ENCODE data around the gene PHLDA2.
"Not testable (repeated sequence)": the region's sequence is repeated elsewhere in the genome, so short reads cannot be mapped to it uniquely, and the experiment has no call there.

PHLDA2 gene

DNA sequence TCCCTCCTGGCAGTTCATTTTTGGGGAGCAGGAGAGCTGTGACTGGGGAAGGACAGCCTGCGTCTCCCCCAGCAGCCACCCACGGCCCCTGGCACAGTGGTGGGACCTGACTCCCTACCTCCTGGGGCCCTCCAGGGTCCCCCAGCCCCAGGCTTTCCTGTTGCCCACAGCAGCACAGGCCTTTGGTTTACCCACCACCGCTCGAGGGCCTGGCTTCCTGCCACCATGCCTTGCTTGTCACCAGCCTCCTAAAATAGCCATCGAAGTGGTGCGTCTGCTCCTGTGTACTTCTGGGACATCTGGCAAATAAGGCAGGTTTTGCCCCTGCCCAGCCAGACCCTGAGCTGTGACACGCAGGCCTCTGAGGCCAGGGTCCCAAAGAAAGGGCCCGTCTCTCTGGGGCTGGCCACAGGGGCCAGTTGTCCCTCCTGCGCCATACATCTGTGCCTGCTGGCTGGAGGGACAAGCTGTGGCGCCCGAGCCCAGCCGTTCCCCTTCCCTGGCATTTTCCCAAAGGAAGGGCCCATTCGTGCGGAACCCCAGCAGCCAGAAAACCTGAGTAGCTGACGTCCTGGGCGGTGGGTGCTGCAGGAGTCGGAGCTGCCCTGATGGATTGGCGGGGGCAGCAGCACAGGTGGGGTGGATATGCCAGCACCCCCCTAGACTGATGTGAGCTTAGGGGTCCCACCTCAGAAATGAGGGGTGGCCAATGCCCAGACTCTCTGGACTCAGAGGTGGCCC is 14.6 kb downstream of the PHLDA2 start:
- no peak for DNase-seq (ENCODE audit: low spot score)

DNA sequence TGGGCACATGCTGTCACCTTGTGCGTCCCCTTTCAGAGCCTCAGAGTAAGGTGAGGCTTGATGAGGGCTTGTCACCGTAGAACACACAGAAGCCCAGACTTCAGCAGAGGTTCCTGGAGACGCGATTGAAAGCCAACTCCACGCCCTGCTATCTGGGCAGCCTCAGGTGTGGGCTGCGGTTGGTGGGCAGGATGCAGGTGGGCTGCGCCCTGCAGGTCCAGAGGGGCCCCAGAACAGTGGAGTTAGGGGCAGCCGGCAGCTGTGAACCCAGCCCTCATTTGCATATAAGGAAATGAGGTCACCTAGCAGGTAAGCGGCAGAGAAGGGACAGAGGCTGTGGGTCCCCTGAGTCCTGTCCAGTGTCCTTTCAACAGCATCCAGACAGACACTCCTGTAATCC is 15.4 kb downstream of the PHLDA2 start:
- no peak for DNase-seq (ENCODE audit: low spot score)

DNA sequence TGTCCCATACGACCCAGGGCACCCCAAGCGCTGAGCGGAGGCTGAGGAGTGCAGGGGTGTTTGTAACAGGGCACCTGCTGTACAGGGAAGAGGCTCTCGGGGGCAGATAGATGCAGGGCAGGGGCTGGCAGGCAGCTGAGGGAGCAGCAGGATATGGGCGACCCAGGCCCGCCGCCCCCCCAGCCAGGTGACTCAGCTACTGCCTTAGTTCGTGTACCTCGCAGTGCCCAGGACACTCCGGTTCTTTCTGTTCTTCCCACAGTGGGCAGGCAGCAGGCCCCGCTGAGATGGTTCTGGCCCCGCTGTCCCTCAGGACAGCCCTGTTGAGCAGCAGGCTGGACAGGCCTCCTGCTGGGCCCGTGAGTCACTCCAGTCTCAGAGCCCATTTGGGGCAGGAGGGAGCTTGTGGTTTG is 16.2 kb downstream of the PHLDA2 start:
- peak; percentile 58 for DNase-seq (ENCODE audit: low spot score)

DNA sequence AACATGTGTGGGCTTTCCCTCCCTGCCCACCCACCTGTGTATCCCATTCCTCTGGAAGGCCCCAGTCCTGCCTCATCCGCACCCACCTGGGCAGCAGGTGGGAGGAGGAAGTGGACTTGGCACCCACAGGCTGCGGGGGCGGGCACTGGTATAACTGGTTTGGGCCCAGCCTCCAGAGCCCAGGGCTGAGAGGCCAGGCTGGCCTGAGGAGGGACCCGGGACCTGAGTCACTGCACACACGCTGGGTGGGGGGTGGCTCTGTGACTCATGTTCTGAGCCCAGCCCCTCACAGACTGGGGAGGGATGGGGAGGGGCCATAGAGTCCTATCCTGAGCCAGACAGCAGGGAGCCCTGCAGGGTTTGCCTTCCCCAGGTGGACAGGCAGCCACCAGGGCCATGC is 16.7 kb downstream of the PHLDA2 start:
- DNase-seq (ENCODE audit: low spot score) = peak; percentile 86

DNA sequence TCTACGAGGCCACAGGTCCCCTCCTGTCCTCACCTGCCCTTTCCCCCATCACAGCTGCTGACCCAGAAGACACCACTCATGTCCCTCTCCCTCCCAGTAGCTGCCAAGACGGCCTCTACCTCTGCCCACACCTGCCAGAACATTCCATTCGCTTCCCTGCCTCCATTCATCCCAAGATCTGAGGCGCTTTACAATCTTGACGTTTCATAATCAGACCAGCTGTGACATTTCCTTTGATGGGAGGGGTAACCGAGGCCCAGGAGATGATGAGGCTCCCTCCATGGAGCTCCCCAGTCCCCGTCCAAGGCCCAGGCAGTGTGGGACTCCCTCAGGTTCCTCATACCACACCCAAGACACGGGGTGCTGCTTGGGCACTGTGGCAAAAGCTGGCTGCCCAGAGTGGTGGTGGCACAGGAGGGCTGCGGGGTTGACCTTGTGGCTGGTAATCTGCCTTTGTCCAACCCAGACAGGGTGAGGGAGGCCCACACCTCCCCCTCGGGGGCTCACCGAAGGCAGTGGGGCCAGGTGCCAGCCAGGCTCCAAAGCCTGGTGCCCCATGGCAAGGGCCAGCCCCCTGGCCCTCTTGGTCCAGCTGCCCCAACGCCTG is 17.3 kb downstream of the PHLDA2 start:
- no peak for DNase-seq (ENCODE audit: low spot score)

DNA sequence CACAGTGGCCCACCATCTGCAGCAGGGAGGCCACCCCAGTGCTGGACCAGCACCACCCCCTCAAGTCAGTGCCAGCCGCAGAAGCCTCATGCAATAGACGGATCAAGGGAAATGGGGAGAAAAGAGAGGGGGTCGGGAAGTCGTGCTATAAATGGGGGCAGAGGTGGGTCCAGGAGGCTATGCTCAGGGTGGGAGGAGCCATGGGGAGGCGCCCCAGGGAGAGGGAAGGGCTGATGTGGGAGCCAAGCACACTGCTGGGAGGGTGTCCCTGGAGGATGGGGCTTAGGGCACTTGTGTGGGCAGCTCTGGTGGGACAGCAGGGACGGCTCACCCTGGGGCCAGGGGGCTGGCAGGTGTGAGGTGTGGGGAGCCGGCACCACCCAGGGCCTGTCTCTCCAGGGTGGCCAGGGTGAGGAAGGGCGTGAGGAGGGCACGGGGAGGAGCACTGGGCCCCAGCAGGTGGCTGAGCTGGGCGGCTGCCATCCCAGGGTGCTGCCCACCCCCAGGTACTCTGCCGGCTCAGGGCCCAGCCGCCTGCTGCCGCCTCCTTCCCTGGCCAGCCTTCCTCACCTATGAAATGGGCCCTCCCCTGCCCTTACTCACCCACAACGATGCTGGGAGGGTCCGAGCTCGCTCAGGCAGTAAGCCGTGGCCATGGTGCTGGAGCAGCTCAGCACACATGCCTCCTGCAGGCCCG is 18.0 kb downstream of the PHLDA2 start:
- no peak for DNase-seq (ENCODE audit: low spot score)

DNA sequence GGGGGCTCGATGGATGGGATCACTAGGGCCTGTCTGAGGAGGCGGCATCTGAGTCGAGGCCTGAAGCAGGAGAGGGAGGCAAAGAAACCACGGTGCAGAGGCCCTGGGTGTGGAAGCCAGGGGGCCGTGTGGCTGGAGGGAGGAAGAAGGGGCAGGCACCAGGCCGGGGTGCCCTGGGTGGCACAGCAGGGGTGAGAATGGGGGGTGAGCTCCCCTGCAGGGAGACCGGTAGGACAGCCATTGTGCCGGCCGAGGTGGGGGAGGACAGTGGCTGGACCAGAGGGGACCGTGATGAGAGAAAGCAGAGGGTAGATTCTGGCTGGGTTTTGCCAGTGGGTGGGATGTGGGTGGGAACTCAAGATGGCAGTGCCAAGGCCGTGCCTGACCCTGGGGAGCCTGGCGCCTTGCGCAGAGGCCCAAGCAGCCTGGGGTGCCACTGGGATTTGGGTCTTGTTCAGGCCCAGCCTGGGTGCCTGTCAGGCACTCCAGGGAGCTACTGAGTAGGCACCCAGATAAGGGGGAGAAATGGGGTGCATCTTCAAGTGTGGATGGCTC is 18.7 kb downstream of the PHLDA2 start:
- no peak for DNase-seq (ENCODE audit: low spot score)

DNA sequence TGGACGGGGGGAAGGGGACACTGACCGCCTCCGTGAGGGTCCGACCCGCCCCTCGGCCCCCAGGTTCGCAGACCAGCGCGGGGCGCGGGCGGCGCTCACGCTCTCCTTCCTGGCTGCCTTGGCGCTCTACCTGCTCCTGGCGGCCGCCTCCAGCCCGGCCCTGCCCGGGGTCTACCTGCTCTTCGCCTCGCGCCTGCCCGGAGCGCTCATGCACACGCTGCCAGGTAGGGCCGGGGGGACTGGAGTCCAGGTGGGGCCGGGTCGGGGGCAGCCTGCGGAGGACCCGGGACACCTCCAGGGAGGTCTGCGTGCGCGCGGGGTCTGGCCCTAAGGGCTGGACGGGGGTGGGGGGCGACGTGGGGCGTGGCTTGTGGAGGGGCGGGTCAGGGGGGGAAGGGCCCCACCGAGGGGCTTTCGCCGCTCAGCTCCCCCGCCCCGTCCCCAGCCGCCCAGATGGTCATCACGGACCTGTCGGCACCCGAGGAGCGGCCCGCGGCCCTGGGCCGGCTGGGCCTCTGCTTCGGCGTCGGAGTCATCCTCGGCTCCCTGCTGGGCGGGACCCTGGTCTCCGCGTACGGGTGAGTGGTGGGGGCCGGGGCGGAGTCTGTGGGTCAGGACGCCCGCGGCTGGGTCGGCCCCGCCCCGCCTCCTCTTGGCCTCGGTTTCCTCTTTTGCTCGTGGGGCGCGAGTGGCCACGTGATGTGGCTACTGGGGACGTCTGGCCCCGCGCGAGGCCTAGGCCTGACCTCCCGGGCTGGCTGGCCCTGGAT is 19.9 kb downstream of the PHLDA2 start:
- DNase-seq (ENCODE audit: low spot score) = no peak

DNA sequence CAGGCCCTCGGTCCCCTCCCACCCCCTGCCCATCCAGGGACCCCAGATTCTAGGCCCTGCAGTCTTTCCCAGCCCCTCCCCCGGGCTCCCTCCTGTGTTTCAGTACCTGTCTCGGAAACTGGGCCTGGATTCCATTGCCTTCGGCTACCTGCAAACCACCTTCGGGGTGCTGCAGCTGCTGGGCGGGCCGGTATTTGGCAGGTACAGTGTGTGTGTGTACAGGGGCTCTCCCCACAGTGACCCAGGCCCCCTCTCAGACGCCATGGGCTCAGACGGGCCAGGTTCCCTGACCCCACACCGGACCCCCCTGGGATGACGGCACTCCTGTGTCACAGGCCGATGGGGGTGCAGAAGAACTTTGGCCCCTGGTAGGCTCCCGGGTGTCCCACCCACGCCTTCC is 21.1 kb downstream of the PHLDA2 start:
- DNase-seq (ENCODE audit: low spot score) = no peak

DNA sequence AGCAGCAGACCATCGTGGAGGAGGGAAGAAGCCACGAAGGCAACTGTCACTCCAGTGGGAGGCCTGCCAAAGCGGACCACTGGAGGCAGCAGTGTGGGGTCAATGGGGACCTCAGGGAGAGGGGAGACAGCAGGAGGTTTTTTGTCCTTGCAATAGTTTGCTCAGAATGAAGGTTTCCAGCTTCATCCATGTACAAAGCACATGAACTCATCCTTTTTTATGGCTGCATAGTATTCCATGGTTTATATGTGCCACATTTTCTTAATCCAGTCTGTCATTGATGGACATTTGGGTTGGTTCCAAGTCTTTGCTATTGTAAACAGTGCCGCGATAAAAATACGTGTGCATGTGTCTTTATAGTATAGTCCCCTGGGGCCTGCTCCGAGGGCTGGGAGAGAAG is 23.9 kb downstream of the PHLDA2 start:
- DNase-seq (ENCODE audit: low spot score) = not testable (repeated sequence)

DNA sequence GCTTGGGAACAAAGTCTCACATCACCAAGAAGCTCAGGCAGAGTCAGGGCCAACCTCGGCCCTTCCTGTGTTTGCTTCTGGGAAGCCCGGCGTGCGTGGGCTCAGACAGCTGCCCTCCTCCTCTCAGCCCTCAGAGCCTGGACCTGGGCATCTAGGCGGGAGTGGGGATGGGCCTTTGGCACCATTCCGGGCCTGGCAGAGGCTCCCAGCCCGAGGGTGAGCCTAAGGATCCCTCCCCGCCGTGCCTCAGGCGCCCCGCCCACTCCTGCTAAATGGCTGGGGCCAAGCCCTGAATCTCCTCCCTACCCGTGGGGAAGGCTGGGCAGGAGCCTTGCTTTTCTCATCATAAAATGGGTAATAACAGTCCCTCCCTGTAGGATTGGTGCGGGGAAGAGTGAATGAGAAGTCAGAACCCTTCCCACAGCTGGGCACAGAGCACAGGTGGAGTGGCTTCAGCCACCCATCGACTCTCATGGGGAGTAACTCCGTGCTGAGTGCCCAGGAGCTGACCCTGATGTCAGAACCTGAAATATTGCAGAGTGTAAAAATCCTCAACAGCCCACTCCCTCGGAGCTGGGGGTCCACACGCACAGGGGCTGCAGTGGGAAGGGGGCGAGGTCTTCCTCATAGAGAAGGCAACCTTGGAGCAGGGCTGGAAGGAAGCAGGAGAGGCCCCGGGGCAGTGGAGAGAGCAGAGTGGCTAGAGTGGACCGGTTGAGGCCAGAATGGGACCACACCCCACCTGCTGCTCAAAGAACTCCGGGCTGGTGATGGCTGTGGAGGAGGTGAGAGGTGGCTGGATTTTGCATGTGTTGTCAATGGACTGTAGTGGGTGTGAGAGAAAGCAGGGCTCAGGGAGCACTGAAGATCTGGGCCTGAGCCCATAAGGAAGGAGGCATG is 24.8 kb downstream of the PHLDA2 start:
- DNase-seq (ENCODE audit: low spot score) = no peak

DNA sequence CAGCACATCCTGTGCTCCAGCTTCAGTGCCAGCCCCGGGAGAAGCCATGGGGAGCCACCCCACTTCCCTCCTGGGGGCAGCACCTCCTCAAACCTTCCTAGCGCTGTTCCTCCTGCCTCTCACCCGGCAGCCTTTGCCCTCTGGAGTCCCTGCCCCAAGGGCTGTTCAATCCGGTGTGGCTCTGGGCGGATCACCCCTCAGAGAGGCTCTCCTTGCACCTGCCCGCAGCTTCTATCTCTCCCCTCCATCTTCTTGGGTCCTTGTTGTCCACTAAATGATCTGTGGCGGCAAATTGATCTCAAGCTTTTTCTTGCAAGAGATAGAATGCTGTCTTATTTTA is 25.6 kb downstream of the PHLDA2 start:
- no peak for DNase-seq (ENCODE audit: low spot score)

DNA sequence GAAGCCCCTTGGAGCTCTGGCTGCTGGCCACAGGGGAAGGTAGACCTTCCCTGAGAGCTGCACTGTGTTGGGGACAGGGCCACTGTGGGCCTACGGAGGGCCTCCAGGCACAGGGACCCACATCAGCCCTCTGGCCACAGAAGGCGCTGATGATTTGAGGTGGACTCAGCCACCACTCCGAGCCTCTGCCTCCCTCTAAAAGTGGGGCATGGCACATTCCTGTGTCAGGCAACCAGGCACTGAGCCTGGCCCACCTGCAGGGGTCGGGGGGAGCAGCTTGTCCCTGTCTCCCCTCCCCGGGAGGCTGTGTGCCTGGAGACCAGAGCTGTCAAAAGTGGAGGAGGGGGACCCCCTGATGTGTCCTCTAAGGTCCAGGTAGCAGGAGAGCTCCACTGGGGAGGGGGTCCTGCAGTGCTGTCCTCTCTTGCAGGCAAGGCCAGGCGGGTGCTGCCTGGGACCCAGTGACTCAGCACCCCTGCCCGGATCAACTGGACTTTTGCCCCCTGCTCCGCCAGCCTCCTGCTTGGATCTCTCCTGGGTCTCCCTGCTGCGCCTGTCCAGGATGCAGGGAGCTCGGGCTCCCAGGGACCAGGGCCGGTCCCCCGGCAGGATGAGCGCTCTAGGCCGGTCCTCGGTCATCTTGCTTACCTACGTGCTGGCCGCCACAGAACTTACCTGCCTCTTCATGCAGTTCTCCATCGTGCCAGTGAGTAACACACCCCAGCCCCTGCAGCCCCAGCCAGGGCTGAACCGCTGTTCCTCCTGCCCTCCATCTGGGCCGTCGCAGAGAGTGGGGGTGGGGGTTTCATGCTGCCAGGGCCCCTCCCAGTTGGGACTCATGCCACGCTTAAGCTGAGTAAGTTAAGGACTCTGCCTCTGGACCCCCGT is 26.2 kb downstream of the PHLDA2 start:
- no peak for DNase-seq (ENCODE audit: low spot score)

DNA sequence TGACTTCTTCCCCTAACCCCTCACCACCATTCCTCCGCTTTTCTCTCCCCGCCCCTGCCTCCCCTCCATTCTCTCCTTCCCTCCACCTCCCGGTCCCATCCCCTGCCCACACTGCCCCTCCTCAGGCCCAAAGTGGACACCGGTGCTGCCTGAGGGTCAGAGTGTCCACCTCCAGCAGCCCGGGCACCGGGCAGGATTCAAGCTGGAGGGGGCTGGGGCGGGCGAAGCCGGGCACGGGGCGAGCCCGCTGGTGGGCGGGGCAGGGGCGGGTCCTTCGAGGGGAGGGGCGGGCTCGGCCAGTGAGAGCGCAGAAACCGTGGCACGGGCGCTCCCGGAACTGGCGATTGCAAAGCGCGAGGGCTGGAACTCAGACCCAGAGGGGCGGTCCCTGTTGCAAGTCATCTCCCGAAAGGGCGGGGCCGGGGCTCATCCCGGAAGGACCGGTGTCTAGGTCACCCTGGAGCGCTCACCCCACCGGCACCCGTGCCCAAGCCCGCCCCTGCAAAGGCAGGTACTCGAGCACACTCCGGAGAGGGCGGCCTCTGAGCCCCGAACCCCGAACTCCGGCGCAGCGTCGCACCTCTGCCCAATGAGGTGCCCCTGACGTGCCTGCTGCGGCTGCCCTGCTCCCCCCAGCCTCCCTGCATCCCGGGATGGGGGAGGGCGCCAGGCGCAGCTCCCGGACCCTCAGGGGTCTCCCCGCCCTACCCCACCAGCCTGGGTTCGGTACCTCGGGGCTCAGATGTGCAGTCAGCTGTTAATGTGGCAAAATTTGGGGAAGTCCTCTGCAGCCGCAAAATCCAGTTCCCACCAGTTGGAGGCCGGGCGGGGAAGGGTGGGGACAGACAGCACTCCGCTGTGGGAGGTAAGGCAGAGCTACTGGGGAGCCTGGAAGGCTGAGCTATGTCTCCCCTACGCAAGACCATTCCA is 27.1 kb downstream of the PHLDA2 start:
- DNase-seq (ENCODE audit: low spot score) = peak; percentile 98

DNA sequence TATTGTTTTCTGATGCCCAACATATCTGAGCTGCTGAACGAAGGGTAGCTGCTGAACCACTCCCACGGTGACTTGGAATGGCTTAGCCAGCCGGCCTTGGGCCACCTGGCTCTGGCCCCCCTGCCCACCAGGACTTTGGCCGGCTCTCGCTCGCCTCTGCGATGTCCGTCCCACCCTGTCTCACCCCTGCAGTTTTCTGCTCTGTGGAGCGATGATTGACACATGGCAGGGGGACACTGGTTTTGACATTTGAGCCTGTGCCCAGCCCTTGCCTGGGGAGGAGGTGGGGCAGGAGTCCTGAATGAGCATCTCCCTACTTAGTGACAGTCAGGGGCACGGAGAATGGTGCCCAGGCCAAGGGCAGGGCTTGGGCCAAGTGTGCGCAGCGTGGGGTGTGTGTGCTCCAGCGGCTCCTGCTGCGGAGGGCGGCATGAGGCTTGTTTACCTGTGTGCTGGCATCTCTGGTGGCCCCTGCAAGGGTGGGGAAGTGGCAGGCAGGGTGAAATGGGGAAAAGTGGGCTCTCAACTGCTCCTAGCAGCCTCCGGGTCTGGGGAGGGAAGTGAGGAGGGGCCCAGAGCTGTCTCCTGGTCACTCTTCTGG is 27.9 kb downstream of the PHLDA2 start:
- no peak for DNase-seq (ENCODE audit: low spot score)

DNA sequence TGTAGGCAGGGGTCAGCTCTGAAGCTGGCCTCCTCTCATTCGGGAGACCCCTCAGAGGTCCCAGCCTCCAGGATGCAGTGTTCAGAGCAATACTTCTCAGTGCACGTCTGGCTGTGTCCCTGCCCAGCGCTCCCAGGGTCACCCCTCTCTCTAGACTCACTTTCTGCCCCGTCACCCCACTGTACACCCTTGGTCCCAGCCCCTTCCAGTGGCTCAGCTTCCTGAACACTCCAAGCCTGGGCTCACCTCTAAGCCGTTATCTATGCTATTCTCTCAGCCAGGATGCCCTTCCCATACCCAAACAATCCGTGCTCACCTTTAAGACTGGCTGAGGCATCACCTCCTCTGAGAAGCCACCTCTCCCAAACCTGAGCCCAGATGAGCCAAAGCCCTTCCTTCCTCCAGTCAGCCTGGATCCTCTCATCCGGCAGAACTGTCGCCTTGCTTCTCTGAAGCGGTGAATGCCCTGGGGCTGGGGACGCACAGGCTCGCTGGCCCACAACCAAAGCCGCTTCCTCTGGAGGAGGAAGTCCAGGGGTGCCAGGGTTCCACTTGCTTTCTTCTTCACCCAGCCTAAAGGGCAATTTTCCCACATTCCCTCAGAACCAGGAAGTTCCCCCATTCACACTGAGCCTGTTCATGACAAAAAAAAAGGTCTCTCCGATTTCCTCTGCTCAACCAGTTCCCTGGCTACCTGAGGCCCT is 30.0 kb downstream of the PHLDA2 start:
- DNase-seq (ENCODE audit: low spot score) = no peak

DNA sequence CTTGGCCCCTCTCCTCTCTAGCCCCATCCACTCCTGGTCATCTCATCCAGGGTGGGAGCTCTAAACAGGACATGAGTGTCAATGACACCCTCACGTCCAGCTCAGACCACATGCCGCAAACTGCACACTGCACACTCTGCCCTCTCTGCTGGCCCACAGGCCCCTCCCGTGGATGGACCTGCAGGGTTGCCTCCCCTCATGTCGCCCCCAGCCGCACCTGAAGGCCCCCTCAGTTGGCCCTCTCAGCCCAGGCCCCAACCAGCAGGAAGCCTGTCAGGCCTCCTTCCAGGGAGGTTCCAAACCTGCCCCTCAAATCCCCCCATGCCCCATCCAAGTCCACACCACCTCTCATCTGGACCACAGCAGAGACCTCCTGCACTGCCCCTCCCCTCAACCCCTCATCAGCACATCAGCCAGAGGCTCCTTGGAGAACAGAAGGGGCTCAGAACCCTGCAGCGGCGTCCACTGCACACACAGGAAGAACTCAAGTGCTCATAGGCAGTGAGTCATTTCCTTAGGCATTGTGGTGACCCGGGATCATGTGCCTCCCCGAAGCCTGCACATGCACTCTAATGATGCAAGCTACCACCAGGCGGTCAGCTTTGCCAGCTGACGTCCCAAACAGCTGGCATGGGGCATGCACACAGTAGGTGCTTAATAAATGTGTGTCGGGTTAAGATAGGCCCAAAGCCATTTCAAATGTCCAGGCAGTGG is 30.7 kb downstream of the PHLDA2 start:
- DNase-seq (ENCODE audit: low spot score) = peak; percentile 88

Measured in AG08395 (cell line).